GM18867 (cell line): ENCODE data around the gene SLC19A1.
"Not testable (repeated sequence)": the region's sequence is repeated elsewhere in the genome, so short reads cannot be mapped to it uniquely, and the experiment has no call there.

Source experiments
- ATAC-seq: cut with Tn5 transposase; IDR thresholded peaks from one replicate; pipeline ENCODE4 v1.9.1; 2021; ENCODE audit warnings: mild to moderate bottlenecking, moderate library complexity; ENCODE audit not compliant: unreplicated experiment

The SLC19A1 gene

GRCh38 chr21:45508607-45509565 lies 33.4 kb downstream of the SLC19A1 start:
- no peak for ATAC-seq

GRCh38 chr21:45507888-45508508 lies 34.2 kb downstream of the SLC19A1 start:
- ATAC-seq: no peak

- ATAC-seq: no peak
Measured at GRCh38 chr21:45507523-45507875, 34.7 kb downstream of the SLC19A1 start.

- no peak for ATAC-seq
Measured at GRCh38 chr21:45506836-45507522, 35.3 kb downstream of the SLC19A1 start.

GRCh38 chr21:45506241-45506817 lies 35.9 kb downstream of the SLC19A1 start:
- no peak for ATAC-seq

GRCh38 chr21:45505416-45506021 lies 36.7 kb downstream of the SLC19A1 start:
- no peak for ATAC-seq

GRCh38 chr21:45504516-45505415 lies 37.5 kb downstream of the SLC19A1 start:
- no peak for ATAC-seq

GRCh38 chr21:45504021-45504515 lies 38.2 kb downstream of the SLC19A1 start:
- no peak for ATAC-seq

GRCh38 chr21:45503226-45503625 lies 39.0 kb downstream of the SLC19A1 start:
- not testable (repeated sequence) for ATAC-seq

- no peak for ATAC-seq
Measured at GRCh38 chr21:45502600-45502999, 39.6 kb downstream of the SLC19A1 start.

- no peak for ATAC-seq
Measured at GRCh38 chr21:45502006-45502345, 40.3 kb downstream of the SLC19A1 start.

- ATAC-seq: not testable (repeated sequence)
Measured at GRCh38 chr21:45501081-45502005, 40.9 kb downstream of the SLC19A1 start.

GRCh38 chr21:45499970-45500577 lies 42.2 kb downstream of the SLC19A1 start:
- ATAC-seq: no peak

- no peak for ATAC-seq
Measured at GRCh38 chr21:45499201-45499750, 43.0 kb downstream of the SLC19A1 start.

- ATAC-seq: no peak
Measured at GRCh38 chr21:45498646-45499000, 43.6 kb downstream of the SLC19A1 start.

- ATAC-seq: no peak
Measured at GRCh38 chr21:45497846-45498645, 44.2 kb downstream of the SLC19A1 start.
